Vagina (tissue), 2 donors: Measurements from ENCODE around the gene GPX7. TPM values are rescaled to one million over a fixed set of nuclear protein-coding genes. Genes with fewer than 3 reads are reported as not detected.

ENCODE experiments used
- DNase-seq, 2 donors: peaks; one replicate each; pipeline ENCODE4 v3.0.0-alpha.2; 2017; ENCODE audit errors: extremely low spot score in 2 of 2
- H3K27ac ChIP-seq: fragments of 200-600 bp; sonication (generic); one replicate; pipeline ENCODE4 v1.5.1; 2019
- H3K27me3 ChIP-seq: fragments of 200-600 bp; sonication (generic); one replicate; pipeline ENCODE4 v1.5.1; 2019
- H3K36me3 ChIP-seq, 2 donors: fragments of 200-600 bp; sonication (generic); one replicate each; pipeline ENCODE4 v1.5.1; 2017 to 2019
- H3K4me1 ChIP-seq: fragments of 200-600 bp; sonication (generic); one replicate; pipeline ENCODE4 v1.5.1; 2019
- H3K4me3 ChIP-seq, 2 donors: fragments of 200-600 bp; sonication (generic); 1 replicate in 1 of 2; 2 replicates in 1 of 2; pipeline ENCODE4 v1.5.1; 2016 to 2019
- H3K9me3 ChIP-seq: fragments of 200-600 bp; sonication (generic); one replicate; pipeline ENCODE4 v1.5.1; 2019
- POLR2A ChIP-seq, 2 donors: fragments of 450-650 bp; IDR thresholded peaks; one replicate each; pipeline ENCODE4 v1.6.1; 2017; ENCODE audit warnings: antibody characterized with exemption in 2 of 2, mild to moderate bottlenecking in 2 of 2, moderate library complexity in 2 of 2
- POLR2AphosphoS5 ChIP-seq, 2 donors: sonication (generic); formaldehyde crosslinking; IDR thresholded peaks; one replicate each; pipeline ENCODE4 v1.9.0; 2017; ENCODE audit warnings: antibody characterized with exemption in 2 of 2, mild to moderate bottlenecking in 2 of 2, low read depth in 1 of 2; ENCODE audit not compliant: insufficient read depth in 1 of 2
- intact Hi-C: fragments of 100-400 bp; cut with DNase I; formaldehyde crosslinking; loops from one replicate; pipeline ENCODE4 v1.15.1; 2023
- total RNA-seq: library from RNA; depleted of rRNA; stranded (reverse); fragments of >200 nt; gene quantifications from one replicate; pipeline ENCODE4 v1.2.3, GENCODE V29; 2016
- TF ChIP-seq, protein P1 (sequence below), 3 experiments: fragments of 450-650 bp in 2 of 3; fragments of 200-600 bp in 1 of 3; sonication (generic) in 1 of 3; IDR thresholded peaks; one replicate each; pipeline ENCODE4 v1.5.1; 2017 to 2019; ENCODE audit warnings: antibody characterized with exemption in 3 of 3, mild to moderate bottlenecking in 2 of 3, moderate library complexity in 2 of 3

Gene GPX7
- total RNA-seq, 1 donor from 2014 or later: 9.8 TPM

DNA sequence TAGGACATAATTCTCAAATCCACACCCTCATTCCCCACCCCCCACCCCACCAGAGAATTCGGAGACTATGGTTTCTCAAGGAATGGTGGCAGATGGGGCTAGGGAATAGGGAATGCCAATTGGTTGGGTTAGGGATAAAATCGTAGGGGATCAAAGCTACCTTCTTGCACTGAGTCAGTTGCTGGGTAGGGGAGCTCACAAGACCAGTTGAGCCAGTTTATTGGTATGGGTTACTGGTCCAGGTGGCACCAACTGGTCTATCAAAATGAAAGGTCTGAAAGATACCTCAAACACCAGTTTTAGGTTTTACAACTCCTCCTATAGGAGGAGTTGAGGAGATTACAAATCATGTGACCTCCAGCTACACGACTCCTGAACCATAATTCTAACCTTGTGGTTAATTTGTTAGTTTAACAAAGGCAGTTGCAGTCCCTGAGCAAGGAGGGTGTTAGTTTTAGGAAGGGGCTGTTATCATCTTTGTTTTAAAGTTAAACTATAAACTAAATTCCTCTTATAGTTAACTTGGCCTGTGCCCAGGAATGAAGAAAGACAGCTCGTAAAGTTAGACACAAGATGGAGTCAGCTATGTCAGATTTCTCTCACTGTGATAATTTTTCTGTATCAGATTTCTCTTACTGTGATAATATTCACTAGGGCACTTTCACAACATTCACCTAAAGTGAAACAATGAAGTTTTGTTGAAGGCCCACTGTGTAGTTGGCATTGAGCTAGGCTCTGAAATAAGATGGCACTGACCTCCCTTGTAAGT lies 33.3 kb downstream of the GPX7 start:
- no peak for DNase-seq
- Histone ChIP-seq H3K27me3 (peaks cover 4% of the 10 kb centered on the region), H3K4me3 (no peak overlapping the region), H3K4me1 (peaks cover 15% of the 10 kb centered on the region), H3K36me3 (no peaks in the 10 kb centered on the region), H3K27ac (no peak overlapping the region), H3K9me3 (no peaks in the 10 kb centered on the region)
- intact Hi-C loops: no loop called here
- TF ChIP-seq POLR2A (IDR thresholded peaks at IDR 0.05) (no peak), POLR2AphosphoS5 (IDR thresholded peaks at IDR 0.05; ENCODE audit: insufficient read depth in 1 of 2, low read depth in 1 of 2) (no peak)
- TF ChIP-seq, protein P1, sequence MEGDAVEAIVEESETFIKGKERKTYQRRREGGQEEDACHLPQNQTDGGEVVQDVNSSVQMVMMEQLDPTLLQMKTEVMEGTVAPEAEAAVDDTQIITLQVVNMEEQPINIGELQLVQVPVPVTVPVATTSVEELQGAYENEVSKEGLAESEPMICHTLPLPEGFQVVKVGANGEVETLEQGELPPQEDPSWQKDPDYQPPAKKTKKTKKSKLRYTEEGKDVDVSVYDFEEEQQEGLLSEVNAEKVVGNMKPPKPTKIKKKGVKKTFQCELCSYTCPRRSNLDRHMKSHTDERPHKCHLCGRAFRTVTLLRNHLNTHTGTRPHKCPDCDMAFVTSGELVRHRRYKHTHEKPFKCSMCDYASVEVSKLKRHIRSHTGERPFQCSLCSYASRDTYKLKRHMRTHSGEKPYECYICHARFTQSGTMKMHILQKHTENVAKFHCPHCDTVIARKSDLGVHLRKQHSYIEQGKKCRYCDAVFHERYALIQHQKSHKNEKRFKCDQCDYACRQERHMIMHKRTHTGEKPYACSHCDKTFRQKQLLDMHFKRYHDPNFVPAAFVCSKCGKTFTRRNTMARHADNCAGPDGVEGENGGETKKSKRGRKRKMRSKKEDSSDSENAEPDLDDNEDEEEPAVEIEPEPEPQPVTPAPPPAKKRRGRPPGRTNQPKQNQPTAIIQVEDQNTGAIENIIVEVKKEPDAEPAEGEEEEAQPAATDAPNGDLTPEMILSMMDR (IDR thresholded peaks at IDR 0.05): no peak

- peak overlapping the region; percentile 27 for H3K27ac ChIP-seq
- H3K36me3 ChIP-seq: no peaks in the 10 kb centered on the region
- peaks cover 15% of the 10 kb centered on the region for H3K4me1 ChIP-seq
- DNase-seq: peak in 1 of 2 donors; percentile 47
- no peak for TF ChIP-seq POLR2A (IDR thresholded peaks at IDR 0.05)
- no peak for TF ChIP-seq POLR2AphosphoS5 (IDR thresholded peaks at IDR 0.05; ENCODE audit: insufficient read depth in 1 of 2, low read depth in 1 of 2)
- TF ChIP-seq, protein P1 (IDR thresholded peaks at IDR 0.05): no peak
- peaks cover 4% of the 10 kb centered on the region for H3K27me3 ChIP-seq
- no peak overlapping the region for H3K4me3 ChIP-seq
- no peaks in the 10 kb centered on the region for H3K9me3 ChIP-seq
- intact Hi-C loops: no loop called here
Observed at GRCh38 chr1:52636721-52637695, 34.8 kb downstream of the GPX7 start.

DNA sequence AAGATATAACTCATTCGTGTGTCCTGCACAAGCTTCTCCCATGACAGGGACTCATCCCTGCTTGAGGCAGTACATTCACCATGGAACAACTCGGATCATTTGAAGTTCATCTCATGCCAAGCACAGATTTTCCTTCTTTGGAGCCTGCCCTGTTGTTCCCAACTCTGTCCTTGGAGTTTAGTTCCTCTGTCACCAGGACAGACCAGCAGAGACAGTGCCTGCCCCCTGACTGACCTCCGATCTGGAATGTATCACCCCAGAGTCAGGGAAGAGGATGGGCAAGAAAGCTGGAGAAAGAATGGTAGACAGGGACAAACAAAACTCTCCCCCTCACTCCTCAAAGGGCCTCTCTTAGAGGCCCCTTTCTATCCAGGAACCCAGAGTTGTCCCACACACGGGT lies 35.8 kb downstream of the GPX7 start:
- intact Hi-C loops: no loop called here
- Histone ChIP-seq H3K9me3 (no peaks in the 10 kb centered on the region), H3K4me1 (peaks cover 9% of the 10 kb centered on the region), H3K36me3 (no peaks in the 10 kb centered on the region), H3K4me3 (no peak overlapping the region), H3K27me3 (peaks cover 4% of the 10 kb centered on the region), H3K27ac (no peak overlapping the region)
- no peak for TF ChIP-seq POLR2AphosphoS5 (IDR thresholded peaks at IDR 0.05; ENCODE audit: insufficient read depth in 1 of 2, low read depth in 1 of 2)
- no peak for TF ChIP-seq POLR2A (IDR thresholded peaks at IDR 0.05)
- TF ChIP-seq, protein P1 (IDR thresholded peaks at IDR 0.05): no peak
- DNase-seq: peak in 1 of 2 donors; percentile 37

DNA sequence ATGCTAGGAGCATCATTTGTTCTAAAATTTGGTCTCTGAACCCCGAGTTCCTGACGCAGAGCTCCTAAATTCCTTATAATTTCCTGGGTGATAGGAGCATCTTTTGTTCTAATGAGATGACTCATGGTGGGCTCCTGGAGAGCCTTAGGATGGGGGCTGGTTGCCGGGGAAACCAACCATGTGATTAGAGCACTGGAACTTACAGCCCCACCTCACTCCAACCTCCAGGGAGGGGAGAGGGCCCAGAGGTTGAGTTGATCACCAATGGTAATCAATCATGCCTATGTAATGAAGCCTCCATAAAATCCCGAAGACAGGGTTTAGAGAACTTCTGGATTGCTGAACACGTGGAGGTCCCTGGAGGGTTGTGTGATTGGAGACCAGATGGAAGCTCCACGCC lies 38.5 kb downstream of the GPX7 start:
- no peaks in the 10 kb centered on the region for H3K4me1 ChIP-seq
- no peaks in the 10 kb centered on the region for H3K36me3 ChIP-seq
- DNase-seq: no peak
- no peaks in the 10 kb centered on the region for H3K9me3 ChIP-seq
- no peak overlapping the region for H3K27ac ChIP-seq
- H3K4me3 ChIP-seq: no peak overlapping the region
- TF ChIP-seq POLR2A (IDR thresholded peaks at IDR 0.05) (no peak), POLR2AphosphoS5 (IDR thresholded peaks at IDR 0.05; ENCODE audit: insufficient read depth in 1 of 2, low read depth in 1 of 2) (no peak)
- TF ChIP-seq, protein P1 (IDR thresholded peaks at IDR 0.05): no peak
- H3K27me3 ChIP-seq: no peaks in the 10 kb centered on the region
- intact Hi-C loops: no loop called here
